HK-2 (cell line): ENCODE results near the gene TMPRSS4.

Experiments used
- DNase-seq: peaks from one replicate; pipeline ENCODE4 v3.0.0-alpha.2; 2018; ENCODE audit not compliant: unreplicated experiment

TMPRSS4 gene

DNA sequence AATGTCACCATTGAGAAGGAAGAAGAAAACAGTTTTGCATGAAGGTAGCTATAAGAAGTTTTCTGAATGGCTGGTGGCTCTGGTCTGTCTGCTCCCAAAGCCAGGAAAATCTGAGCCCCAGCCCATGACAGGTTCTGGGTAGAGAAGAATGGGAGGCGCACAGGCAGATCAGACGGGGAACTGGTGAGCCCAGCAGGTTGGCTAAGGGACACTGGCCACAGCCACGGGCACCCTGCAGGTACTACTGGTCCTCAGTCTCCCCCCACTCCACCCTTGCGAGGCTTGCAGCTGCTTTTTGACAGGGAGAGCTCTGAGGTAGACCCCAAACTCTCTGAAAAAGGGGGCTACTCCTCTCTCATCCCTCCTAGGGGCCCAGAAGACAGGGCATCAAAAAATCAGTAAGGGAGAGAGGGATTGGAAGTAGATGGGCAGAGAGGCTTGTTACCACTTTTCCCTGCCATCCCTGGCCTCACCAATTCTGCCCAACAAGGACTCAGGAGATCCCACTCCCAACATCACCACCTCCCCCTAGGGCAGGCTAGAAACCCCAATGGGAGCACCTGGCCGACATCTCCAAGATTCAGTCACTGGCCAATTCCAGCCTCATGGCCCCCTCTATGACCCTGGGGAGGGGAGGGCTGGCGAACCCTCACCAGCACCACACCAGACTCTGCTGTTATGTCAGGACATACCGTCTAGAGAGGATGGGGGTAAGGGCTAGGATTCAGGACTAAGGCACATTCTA, 58.3 kb downstream of the TMPRSS4 start:
- DNase-seq, result no peak

DNA sequence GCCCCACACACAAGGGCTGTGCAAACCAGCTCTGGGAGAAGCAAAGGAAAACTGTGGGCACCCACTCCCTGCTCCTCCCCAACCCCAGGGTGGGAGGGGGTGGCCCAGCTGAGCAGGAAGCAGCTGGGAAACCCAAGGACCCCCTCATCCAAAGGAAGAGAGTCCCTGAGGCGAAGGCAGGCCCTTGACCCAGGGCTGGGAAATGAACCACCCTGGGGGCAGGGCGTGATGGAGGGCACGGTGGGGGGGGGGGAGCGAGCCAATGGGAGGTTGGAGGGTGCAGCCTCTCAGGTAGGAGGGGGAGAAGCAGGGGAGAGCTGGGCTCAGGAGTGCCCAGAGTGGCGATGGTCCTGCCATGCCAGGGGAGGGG, 58.9 kb downstream of the TMPRSS4 start:
- DNase-seq, result no peak

DNA sequence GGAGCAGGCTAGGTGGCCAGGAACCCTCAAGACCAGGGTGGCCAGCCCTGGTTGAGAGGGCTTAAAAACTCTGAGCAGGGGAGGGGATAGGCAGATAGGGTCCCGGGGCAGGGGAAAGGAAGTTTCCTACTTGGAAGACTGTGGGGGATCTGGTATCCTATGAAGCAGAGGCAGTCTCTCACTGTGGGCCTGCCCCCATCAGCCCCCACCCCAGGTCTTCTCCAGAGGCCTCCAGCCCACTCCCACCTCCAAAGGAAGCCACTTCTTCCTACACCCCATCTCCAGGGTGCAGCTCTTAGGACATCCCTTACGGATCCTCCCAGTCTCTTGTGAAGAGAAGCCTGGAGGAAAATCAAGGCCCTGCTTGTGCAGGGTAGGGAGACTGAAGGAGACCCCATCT, 59.5 kb downstream of the TMPRSS4 start:
- DNase-seq, result no peak

DNA sequence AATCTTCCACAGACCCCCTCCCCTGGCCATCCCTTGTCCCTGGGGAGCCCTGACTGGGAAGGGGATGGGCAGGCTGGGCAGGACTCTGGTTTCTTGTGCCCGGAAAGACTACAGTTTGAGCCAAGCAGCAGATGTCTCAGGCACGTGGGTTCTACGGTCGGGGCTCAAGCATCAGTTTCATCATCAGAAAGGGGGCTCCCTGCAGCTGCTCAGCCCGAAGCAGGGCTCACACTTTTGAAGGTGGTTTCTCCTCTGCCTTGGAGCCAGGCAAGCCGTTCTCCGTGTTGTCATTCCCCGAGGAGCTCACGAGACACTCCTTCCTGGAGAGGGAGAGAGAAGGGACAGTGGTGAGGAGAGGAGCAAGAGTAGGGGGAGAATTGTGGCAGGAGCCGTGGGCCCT, 59.9 kb downstream of the TMPRSS4 start:
- no peak for DNase-seq

DNA sequence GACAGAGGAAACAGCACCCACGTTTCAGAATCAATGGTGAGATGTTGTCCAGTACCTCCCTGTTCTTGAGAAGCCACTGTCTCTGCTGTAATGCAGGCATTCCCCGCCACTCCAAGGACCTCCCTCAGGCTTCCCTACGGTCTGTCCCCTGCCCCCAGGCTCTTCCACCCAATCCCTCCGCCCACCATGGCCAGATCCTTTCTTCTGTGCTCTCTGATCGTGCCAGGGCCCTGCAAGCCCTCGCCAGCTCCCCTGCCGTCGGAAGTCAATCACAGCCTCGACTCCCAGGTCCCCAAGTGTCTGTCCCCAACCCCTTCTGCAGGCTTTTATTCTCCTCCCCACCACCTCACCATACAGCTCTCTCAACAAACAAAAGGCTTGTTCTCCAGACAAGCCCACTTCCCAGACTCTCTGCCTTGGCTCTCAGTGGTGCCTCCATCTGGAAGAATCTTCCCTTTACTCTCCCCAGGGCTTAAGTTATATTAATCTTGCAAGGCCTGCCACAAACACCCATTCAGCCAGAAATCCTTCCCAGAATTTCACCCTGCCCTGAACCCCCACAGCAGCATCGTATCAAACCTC, 62.1 kb downstream of the TMPRSS4 start:
- no peak for DNase-seq

DNA sequence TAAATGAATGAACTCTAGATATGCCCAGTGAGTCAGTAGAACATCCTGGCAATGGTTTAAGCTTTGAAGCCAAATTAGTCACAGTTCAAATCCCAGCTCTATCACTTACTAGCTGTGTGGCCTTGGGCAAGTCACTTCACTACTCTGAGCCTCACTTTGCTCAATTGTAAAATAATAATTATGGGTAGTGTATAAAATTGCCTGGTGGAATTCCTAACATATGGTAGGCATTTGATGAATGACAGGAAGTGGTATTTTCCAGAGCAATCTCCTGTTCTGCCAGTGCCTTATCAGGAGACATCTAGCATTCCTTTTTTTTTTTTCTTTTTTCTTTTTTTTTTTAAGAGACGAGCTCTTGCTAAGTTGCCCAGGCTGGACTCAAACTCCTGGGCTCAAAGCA, 62.7 kb downstream of the TMPRSS4 start:
- no peak for DNase-seq

DNA sequence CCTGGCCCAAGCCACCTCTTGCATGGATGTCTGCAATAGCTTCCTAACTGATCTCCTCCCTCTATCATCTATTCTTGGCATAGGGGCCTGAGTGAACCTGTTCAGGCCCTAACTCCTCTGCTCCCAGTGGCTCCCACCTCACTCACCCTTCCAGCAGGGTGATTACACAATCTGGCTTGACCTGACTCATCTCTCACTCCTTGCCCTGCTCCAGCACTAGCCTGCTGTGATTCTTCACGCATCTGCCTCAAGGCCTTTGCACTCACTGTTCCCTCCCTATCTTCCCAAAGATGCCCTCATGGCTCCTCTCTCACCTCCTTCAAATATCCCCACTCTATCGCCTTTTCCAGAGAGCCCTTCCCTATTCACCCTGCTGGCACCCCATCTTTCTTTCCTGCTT, 65.2 kb downstream of the TMPRSS4 start:
- DNase-seq, result no peak

DNA sequence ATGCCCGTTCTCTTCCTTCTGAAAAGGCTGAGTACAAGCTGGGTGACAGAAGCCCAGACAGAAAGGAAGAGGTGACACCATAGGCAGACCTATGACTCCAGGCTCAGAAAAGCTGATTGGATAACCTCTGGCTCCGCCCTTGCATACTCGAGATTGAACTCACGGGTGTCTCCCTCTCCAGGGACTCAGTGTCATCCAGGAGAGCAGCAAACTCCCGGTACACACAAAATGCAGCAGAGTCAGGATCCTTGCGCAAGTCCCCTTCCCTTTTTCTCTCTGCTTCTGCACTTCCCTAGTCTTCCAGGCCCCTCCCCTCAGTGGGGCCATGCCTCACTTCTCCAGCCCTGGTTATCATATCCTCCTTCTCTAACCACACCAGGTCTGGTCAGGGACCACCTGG, 65.9 kb downstream of the TMPRSS4 start:
- DNase-seq, result no peak

DNA sequence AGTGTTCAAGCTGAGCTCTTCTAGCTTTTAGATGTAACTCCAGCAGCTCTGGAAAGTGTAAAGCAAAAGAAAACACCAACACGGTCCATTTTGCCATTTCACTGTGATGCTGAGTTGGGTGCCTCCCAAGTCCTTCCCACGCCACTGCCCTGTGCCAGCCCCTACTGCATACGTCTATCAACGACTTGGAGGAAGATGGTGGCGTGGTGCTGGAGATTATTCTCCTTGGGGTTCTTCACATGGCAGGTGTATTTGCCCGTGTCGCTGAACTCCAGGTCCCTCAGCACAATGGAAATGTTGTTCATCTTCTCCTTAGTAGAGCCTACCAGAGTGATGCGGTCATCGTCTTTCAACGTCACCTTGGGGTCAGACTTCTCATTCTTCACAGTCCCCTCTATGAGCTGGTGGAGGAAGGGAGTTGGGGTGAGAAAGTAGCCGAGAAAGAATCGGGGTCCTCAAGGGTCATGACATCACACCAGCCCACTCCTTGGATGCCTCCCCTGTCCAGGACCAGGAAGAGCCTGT, 66.8 kb downstream of the TMPRSS4 start:
- DNase-seq, result no peak

DNA sequence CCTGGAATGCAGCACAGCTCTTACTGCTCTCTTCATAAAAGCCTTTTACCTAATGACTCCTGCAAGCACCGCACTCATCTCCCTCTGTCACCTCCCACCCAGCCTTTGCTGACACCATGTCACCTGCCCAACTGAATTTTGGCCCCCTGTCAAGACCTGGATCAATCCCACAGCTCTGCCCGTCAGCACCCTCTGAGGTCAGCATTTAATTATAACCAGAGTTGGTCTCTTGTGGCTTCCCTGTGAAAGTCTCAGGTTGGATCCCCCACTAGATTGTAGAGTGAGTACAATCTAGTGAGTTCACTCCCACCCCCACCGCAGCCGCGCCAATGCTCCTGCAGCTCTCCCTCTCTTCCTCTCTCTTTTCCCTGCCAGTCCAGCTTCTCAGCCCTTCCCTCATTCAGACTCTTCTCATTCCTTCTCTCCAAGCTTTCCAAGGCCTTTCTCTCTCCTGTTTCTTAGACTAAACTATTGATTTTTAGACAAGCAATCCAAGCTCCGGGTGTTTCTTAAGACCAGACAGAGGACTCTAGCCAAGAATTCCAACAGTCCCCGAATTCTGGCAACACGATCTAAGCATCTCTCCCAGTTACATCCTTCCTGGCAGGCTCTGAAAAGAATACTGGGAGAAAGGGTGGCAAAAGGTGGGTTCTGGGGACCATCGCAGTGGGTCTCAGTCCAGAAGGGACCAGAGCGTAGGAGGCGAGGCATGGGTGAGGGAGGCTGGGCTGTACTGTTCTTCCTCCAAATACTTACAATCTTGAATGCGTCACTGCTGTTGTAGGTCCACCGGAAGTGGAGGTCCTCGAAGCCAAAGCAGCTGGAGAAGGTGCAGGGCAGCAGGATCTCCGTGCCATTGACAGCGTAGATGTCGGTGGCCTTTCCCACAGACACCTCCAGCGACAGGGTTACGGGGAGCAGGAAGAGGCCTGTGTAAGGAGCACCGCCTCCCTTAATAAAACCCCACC, 67.7 kb downstream of the TMPRSS4 start:
- DNase-seq, result no peak

DNA sequence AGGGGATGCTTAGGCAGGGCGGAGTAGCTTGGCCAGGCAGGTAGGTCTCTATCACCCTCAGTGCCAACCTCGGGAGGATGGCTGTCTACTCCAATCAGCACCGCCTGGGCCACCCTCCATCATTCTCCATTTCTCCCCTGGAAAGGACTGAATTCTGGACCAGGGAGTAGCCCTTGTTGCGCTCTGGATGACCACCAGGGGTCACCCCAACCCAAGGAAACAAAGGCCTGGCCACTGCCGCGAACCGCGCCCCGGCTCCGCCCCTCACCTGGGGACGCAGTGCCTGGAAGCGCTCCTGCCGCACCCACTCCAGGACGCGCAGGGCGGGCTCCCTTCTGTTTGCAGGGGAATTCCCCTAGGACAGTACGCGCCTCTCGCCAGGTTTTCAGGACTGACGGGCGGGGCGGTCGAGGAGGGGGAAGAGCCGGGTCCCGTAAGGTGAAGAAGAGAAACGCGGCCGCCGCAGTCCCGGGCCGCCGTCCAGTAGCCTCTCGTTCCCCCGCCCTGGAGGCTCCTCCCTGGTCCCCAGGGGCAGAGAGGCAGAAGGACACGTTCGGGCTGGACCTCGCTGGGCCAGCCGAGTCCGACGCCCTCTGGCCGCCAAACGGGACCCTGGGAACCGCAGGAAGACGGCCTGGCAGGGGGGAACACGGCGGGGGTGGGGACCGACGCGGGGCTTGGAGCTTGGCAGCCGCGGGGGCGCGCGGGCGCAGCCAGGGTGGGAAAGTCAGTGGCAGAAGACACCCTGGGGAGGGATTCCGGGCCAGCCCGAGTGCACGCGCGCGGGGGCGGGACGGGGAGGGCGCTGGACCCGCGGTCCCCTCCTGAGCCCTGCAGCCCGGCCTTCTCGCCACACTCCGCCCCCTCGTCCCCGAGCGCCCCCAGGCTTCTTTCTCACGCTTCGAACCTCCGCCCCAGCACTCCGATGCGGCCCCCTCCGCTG, 68.7 kb downstream of the TMPRSS4 start:
- peak; percentile 88 for DNase-seq

DNA sequence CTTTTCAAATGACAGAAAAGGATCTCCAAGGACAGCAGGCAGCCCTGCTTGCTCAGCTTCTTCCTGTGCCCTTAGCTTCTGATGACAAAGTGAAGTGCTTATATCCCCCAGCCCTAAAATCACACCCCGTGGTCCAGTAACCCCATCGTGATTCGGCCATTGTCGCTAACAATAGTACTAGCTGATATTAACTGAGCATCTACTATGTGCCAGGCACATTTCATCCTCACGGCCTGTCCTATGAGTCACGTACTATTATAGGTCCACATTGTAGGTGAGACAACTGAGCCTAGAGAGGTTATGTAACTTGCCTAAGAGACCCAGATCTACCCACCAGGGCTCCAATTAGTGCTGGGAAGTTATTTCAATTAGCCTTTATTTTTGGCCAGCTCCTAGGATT, 69.7 kb downstream of the TMPRSS4 start:
- DNase-seq, result no peak

DNA sequence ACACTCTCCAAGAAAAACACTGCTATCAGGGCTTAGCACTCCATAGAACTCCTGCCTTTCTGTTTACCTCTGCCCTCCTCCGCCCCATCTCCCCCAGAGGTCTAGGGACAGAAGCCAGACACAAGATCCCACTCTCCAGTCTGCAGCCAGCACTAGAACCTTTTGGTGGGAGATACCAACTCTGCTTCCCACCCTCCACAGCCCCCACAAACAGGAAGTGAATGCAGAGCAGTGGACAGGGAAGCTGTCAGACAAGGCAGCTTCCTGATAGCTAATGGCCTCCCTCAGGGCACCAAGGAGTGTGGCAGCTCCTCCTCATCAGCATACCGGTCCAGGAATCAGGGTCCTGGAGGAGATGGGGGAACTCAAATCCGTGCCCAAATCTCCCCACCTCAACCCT, 70.6 kb downstream of the TMPRSS4 start:
- no peak for DNase-seq

DNA sequence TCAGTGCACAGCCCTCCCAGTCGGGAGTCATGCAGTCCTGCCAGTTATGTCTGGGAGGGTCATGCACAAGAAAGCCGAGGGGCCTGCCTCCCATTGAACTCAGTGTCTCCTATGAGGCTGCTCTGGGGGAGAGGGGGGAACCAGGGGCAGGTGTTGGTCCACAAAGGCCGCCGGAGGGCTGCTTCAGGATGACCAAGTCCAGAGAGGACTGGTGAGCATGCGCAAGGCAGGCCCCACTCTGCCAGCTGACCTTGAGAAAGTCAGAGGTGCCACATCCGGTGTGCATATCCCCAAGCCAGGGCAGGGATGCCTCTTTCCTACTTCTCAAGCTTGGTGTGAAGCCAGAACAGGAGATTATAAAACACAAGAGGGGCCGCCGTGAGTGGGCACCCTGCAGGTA, 71.4 kb downstream of the TMPRSS4 start:
- DNase-seq, result no peak

DNA sequence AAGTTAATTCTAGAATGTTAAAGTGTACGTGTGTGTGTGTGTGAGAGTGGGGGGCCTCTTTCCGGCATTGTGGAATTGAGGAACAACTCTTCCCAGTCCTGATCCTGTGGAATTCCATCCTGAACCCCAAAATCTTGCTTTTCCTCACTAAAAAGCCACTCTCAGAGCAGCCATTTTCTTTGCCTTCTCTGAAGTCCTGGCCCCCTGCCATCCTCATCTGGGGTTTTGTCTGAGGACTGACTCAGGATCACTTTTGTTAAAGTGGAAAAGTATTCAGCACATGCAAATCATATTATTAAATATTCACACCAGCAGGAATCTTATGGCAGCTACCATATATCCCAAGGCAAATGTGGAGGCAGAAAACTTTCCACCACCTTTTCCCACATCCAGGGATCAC, 72.0 kb downstream of the TMPRSS4 start:
- no peak for DNase-seq

DNA sequence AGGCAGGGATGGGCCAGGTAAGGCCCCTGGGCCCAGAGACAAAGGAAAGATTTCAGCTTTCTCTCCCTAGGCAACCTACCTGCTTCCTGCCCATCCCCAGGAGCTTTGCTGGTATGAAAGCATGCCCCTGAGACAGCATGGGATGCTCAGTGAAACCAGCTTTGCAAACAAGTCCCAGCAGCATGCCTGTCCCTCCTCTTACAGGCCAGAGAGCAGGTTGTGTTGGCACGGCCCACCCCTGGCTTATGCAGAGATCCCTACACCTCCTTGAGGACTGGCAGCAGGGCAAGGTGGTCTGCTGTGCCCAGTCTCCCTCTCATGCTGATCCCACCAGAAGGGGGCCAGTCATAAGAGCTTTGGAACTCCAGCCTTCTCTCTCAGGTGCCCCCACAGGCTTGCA, 72.6 kb downstream of the TMPRSS4 start:
- DNase-seq, result no peak

DNA sequence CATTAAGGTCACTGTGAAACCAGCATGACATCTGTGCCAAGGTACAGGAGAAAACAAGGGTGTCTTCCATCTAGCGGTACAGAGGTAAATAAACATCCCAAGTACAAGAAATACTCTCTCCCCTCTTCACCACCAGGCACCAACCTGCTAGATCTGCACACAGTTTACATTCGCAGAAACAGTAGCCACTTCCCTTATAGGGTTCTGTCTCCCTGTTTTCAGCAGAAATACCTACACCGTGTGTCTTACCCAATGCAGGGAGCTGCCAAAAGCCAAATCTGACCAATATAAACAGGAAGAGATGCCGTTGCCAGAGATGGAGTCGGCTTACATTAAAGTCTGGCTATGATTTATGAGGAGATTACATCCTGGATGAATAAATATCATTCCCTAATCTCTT, 74.6 kb downstream of the TMPRSS4 start:
- no peak for DNase-seq

DNA sequence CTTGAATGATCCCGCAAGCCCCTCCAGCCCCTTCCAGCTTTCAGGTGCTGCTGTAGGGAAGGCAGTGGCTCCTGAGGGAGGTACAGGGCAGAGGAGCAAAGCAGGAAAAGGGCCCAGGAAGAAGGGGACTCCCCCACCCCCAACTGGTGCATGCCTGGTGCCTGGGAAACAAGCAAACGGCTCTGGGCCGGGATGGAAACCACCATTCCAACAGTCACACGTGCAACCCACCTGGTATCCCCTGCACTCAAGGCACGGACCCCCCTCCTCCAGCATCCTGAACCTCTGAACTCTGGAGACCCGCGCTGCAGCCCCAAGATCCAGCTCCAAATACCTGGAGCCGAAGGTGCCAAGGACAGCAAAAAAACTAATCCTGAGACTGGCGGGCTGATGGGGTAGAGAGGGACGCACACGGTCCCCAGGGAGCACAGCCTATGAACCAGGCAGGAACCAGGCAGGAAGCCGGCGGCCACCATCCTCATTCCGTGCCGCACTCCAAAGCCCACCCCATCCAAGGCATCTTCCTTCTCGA, 75.2 kb downstream of the TMPRSS4 start:
- no peak for DNase-seq

DNA sequence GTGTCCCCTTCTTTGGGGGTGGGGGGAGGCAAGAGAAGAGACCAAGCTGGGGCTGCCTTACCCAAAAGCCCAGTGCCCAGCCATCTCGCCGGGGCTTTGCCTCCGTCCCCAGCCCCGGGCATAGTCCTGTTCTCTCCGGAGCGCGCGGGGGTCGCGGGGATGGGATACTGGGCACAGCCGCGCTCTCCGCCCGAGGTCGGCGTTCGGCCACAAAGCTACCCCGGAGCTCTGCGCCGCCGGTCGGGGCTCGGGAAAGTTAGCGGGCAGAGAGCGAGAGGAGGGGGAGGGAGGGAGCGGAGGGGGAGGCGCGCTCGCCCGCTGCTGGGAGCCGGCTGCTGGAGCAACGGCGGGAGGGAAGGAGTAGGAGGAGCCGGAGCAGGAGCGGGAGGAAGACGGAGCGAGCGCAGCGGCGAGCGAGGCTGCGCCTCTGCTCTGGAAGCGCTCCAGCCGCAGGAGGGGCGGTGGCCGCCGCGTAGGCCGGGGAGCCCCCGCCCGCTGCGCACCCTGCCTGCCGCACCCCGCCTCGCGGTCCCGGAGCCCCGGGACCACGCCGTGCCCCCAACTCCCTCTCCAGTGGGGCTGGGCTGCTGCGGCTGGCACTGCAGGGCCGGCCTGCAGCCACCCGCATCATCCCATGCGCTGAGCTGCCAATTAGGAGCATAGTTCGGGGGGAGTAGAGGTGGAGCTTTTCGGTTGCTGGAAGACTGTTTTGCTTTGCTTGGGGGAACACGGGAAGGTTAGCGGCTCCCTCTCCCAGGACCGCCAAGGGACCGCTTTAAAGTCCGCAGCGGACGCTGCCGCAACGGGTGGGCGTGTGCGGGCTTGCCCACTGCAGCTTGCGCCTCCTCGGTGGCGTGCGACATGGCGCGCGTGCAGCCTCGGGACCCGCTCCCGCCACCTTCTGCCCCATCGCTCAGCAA, 75.9 kb downstream of the TMPRSS4 start, which contains the start of gene SCN4B:
TSS of gene SCN4B (minus strand) at position 272 of the 920 bp plus-strand sequence. CDS start at position 122, 150 bp downstream.
- DNase-seq, result peak; percentile 30

DNA sequence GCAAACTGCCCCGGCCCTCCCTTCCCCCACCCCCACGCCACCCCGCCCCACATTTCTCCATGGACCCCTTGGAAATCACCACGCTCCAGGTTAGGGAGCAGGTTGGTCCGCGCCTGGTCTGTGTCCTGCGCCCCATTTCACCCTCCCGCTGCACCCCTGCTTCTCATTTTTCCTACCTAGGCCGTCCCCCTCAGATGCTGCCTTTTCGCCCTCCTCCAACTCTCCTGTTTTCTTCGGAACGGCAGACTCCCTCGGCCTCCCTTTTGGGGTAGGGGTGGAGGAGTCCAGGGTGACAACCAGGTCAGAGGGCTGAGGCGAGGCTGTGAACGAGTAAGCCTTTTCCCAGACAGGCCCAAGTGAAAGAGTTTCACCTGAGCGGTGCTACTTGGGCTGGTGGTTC, 76.6 kb downstream of the TMPRSS4 start:
- no peak for DNase-seq
